ENCODE results near the gene GSTM3.
"Not testable (repeated sequence)": the region's sequence is repeated elsewhere in the genome, so short reads cannot be mapped to it uniquely, and the experiment has no call there.

The GSTM3 gene

GRCh38 chr1:109697066-109697465, 43.8 kb downstream of the GSTM3 start:
- no peak for DNase-seq
- Histone ChIP-seq H3K27ac (no peak overlapping the region), H3K27me3 (replicated peaks) (no peaks in the 10 kb centered on the region), H3K4me3 (ENCODE audit: low read depth, low read length) (no peak overlapping the region), H3K36me3 (replicated peaks) (no peaks in the 10 kb centered on the region)
- no peak for TF ChIP-seq CTCF (IDR thresholded peaks at IDR 0.05; ENCODE audit: low read depth, low read length, missing control alignments)
- in situ Hi-C loops (cut with HindIII; ENCODE audit: low pct_ligation_motif_present, low sequenced_read_pairs), result no loop called here

- H3K27ac ChIP-seq; H3K36me3 ChIP-seq (replicated peaks); in situ Hi-C loops (cut with HindIII; ENCODE audit: low pct_ligation_motif_present, low sequenced_read_pairs); DNase-seq; H3K4me3 ChIP-seq (ENCODE audit: low read depth, low read length); H3K27me3 ChIP-seq (replicated peaks): not testable (repeated sequence)
Observed at GRCh38 chr1:109695138-109695537, 45.7 kb downstream of the GSTM3 start.

- H3K36me3 ChIP-seq (replicated peaks); DNase-seq; H3K27ac ChIP-seq; H3K27me3 ChIP-seq (replicated peaks); in situ Hi-C loops (cut with HindIII; ENCODE audit: low pct_ligation_motif_present, low sequenced_read_pairs); H3K4me3 ChIP-seq (ENCODE audit: low read depth, low read length): not testable (repeated sequence)
Observed at GRCh38 chr1:109694400-109694799, 46.4 kb downstream of the GSTM3 start.

GRCh38 chr1:109691759-109692158, 49.1 kb downstream of the GSTM3 start:
- H3K27me3 ChIP-seq (replicated peaks), result no peaks in the 10 kb centered on the region
- no peak for TF ChIP-seq CTCF (IDR thresholded peaks at IDR 0.05; ENCODE audit: low read depth, low read length, missing control alignments)
- in situ Hi-C loops (cut with HindIII; ENCODE audit: low pct_ligation_motif_present, low sequenced_read_pairs), result no loop called here
- H3K4me3 ChIP-seq (ENCODE audit: low read depth, low read length), result no peak overlapping the region
- H3K36me3 ChIP-seq (replicated peaks), result no peaks in the 10 kb centered on the region
- DNase-seq, result no peak
- H3K27ac ChIP-seq, result no peak overlapping the region

- no peaks in the 10 kb centered on the region for H3K36me3 ChIP-seq (replicated peaks)
- no peaks in the 10 kb centered on the region for H3K27me3 ChIP-seq (replicated peaks)
- DNase-seq, result no peak
- H3K27ac ChIP-seq, result no peak overlapping the region
- no peak overlapping the region for H3K4me3 ChIP-seq (ENCODE audit: low read depth, low read length)
- TF ChIP-seq CTCF (IDR thresholded peaks at IDR 0.05; ENCODE audit: low read depth, low read length, missing control alignments), result no peak
- in situ Hi-C loops (cut with HindIII; ENCODE audit: low pct_ligation_motif_present, low sequenced_read_pairs), result no loop called here
Observed at GRCh38 chr1:109689844-109690405, 50.9 kb downstream of the GSTM3 start.

GRCh38 chr1:109687641-109688499, 53.0 kb downstream of the GSTM3 start, which contains the start of gene GSTM1:
GSTM1 (plus strand) TSS chr1:109687817; CDS start chr1:109687874, 57 bp downstream.
- peak; percentile 43 for DNase-seq
- Histone ChIP-seq H3K36me3 (replicated peaks) (no peaks in the 10 kb centered on the region), H3K27ac (no peak within 1 kb of the TSS), H3K27me3 (replicated peaks) (no peaks in the 10 kb centered on the region), H3K4me3 (ENCODE audit: low read depth, low read length) (peak within 1 kb of the TSS; percentile 60)
- TF ChIP-seq CTCF (IDR thresholded peaks at IDR 0.05; ENCODE audit: low read depth, low read length, missing control alignments), result peak; percentile 60
- in situ Hi-C loops (cut with HindIII; ENCODE audit: low pct_ligation_motif_present, low sequenced_read_pairs), result no loop called here

- H3K27ac ChIP-seq; H3K27me3 ChIP-seq (replicated peaks); in situ Hi-C loops (cut with HindIII; ENCODE audit: low pct_ligation_motif_present, low sequenced_read_pairs); DNase-seq; H3K36me3 ChIP-seq (replicated peaks): not testable (repeated sequence)
- peak overlapping the region; percentile 60 for H3K4me3 ChIP-seq (ENCODE audit: low read depth, low read length)
Observed at GRCh38 chr1:109687109-109687508, 53.7 kb downstream of the GSTM3 start.

GRCh38 chr1:109685890-109686289, 54.9 kb downstream of the GSTM3 start:
- H3K4me3 ChIP-seq (ENCODE audit: low read depth, low read length); in situ Hi-C loops (cut with HindIII; ENCODE audit: low pct_ligation_motif_present, low sequenced_read_pairs); H3K27ac ChIP-seq; DNase-seq; H3K27me3 ChIP-seq (replicated peaks); H3K36me3 ChIP-seq (replicated peaks): not testable (repeated sequence)

- in situ Hi-C loops (cut with HindIII; ENCODE audit: low pct_ligation_motif_present, low sequenced_read_pairs); H3K27me3 ChIP-seq (replicated peaks); H3K36me3 ChIP-seq (replicated peaks); DNase-seq; H3K27ac ChIP-seq; H3K4me3 ChIP-seq (ENCODE audit: low read depth, low read length): not testable (repeated sequence)
Observed at GRCh38 chr1:109685399-109685798, 55.4 kb downstream of the GSTM3 start.

- H3K36me3 ChIP-seq (replicated peaks); H3K27ac ChIP-seq; H3K27me3 ChIP-seq (replicated peaks); in situ Hi-C loops (cut with HindIII; ENCODE audit: low pct_ligation_motif_present, low sequenced_read_pairs); H3K4me3 ChIP-seq (ENCODE audit: low read depth, low read length); DNase-seq: not testable (repeated sequence)
Observed at GRCh38 chr1:109684777-109685176, 56.1 kb downstream of the GSTM3 start.

Data from brain microvascular endothelial cell (primary cell).